SK-N-SH (cell line): Measurements from ENCODE around the gene CHERP. TPM values are rescaled to one million over a fixed set of nuclear protein-coding genes. Genes with fewer than 3 reads are reported as not detected.

Source experiments
- CTCF ChIA-PET: fragments of 300-600, 350-600 bp; formaldehyde crosslinking; extraction: SDS; loops from one replicate; lab custom pipeline; 2021; lab: Yijun Ruan, JAX
- POLR2A ChIA-PET: fragments of 350-600 bp; sonication (Branson Sonifier 250); formaldehyde crosslinking; extraction: SDS; loops from one replicate; lab custom pipeline; 2020; ENCODE audit warnings: antibody characterized with exemption, inconsistent platforms; lab: Yijun Ruan, JAX
- DNase-seq: peaks from one replicate; pipeline ENCODE4 v3.0.0; 2012
- H2AFZ ChIP-seq: fragments of 200-600 bp; sonication (generic); 2 replicates; pipeline ENCODE4 v1.8.1; 2016; ENCODE audit warnings: antibody characterized with exemption, mild to moderate bottlenecking, low read depth
- H3F3A ChIP-seq: fragments of 200-600 bp; sonication (generic); replicated peaks from 2 replicates; pipeline ENCODE3; 2016; ENCODE audit warnings: antibody characterized with exemption, mild to moderate bottlenecking; ENCODE audit not compliant: insufficient read depth
- H3K27ac ChIP-seq, 2 experiments: fragments of 200-500 bp in 1 of 2; fragments of 200-600 bp in 1 of 2; sonication (Bioruptor generic) in 1 of 2; sonication (generic), shearing (Covaris generic) in 1 of 2; 2 replicates each; pipeline versions ENCODE4 v1.5.1 to v1.6.1; 2014 to 2016; ENCODE audit warnings: low read depth in 2 of 2, inconsistent platforms in 1 of 2, low read length in 1 of 2, mild to moderate bottlenecking in 1 of 2, mixed read lengths in 1 of 2
- H3K27me3 ChIP-seq: fragments of 200-600 bp; sonication (generic), shearing (Covaris generic); 2 replicates; pipeline ENCODE4 v1.6.1; 2016; ENCODE audit warnings: mixed run types; ENCODE audit not compliant: insufficient read depth
- H3K36me3 ChIP-seq, 2 experiments: fragments of 200-500 bp in 1 of 2; fragments of 200-600 bp in 1 of 2; sonication (Bioruptor generic) in 1 of 2; sonication (generic) in 1 of 2; replicated peaks in 1 of 2; 2 replicates each; pipeline versions ENCODE3 to v1.5.1; 2014 to 2016; ENCODE audit warnings: low read length in 1 of 2, mild to moderate bottlenecking in 1 of 2; ENCODE audit not compliant: insufficient read depth in 2 of 2, control insufficient read depth in 1 of 2
- H3K4me1 ChIP-seq, 2 experiments: fragments of 200-500 bp in 1 of 2; fragments of 200-600 bp in 1 of 2; sonication (Bioruptor generic) in 1 of 2; sonication (generic), shearing (Covaris generic) in 1 of 2; 2 replicates each; pipeline versions ENCODE4 v1.5.1 to v1.6.1; 2014 to 2016; ENCODE audit warnings: low read depth in 1 of 2, low read length in 1 of 2, mixed run types in 1 of 2; ENCODE audit not compliant: insufficient read depth in 2 of 2, control insufficient read depth in 1 of 2
- H3K4me2 ChIP-seq: fragments of 200-600 bp; sonication (generic), shearing (Covaris generic); 2 replicates; pipeline ENCODE4 v1.6.1; 2017; ENCODE audit warnings: mixed run types
- H3K4me3 ChIP-seq, 2 experiments: fragments of 200-500 bp in 1 of 2; fragments of 200-600 bp in 1 of 2; sonication (Bioruptor generic) in 1 of 2; sonication (generic), shearing (Covaris generic) in 1 of 2; 2 replicates each; pipeline versions ENCODE4 v1.5.1 to v1.8.1; 2014 to 2016; ENCODE audit warnings: low read depth in 2 of 2, inconsistent platforms in 1 of 2, low read length in 1 of 2, mild to moderate bottlenecking in 1 of 2, mixed read lengths in 1 of 2, moderate library complexity in 1 of 2
- H3K79me2 ChIP-seq: fragments of 200-600 bp; sonication (generic); 2 replicates; pipeline ENCODE4 v1.8.1; 2017; ENCODE audit warnings: mild to moderate bottlenecking; ENCODE audit not compliant: insufficient read depth
- H3K9ac ChIP-seq: fragments of 200-600 bp; sonication (generic); 2 replicates; pipeline ENCODE4 v1.6.1; 2017; ENCODE audit warnings: mixed run types
- H3K9me2 ChIP-seq: fragments of 200-600 bp; sonication (generic); 2 replicates; pipeline ENCODE4 v1.6.1; 2017; ENCODE audit warnings: mixed run types
- H3K9me3 ChIP-seq: fragments of 200-600 bp; sonication (generic); 2 replicates; pipeline ENCODE4 v1.6.1; 2017; ENCODE audit warnings: mixed run types, mild to moderate bottlenecking, moderate library complexity
- H4K20me1 ChIP-seq: fragments of 200-600 bp; sonication (generic); 2 replicates; pipeline ENCODE4 v1.6.1; 2017; ENCODE audit warnings: mild to moderate bottlenecking, mixed run types; ENCODE audit not compliant: insufficient read depth
- CTCF ChIP-seq: fragments of 200-600 bp; sonication (generic); IDR thresholded peaks from 2 replicates; pipeline ENCODE4 v1.6.1; 2017; ENCODE audit warnings: antibody characterized with exemption, mild to moderate bottlenecking, moderate library complexity
- ELF1 ChIP-seq: IDR thresholded peaks from 2 replicates; pipeline ENCODE4 v1.4.0; 2012
- EZH2phosphoT487 ChIP-seq: fragments of 200-600 bp; sonication (generic); IDR thresholded peaks from 2 replicates; pipeline ENCODE4 v1.6.1; 2017; ENCODE audit warnings: low read depth, mixed run types, mild to moderate bottlenecking, antibody characterized with exemption, moderate library complexity, borderline replicate concordance
- FOXJ3 ChIP-seq: sonication (generic); formaldehyde crosslinking; IDR thresholded peaks from 2 replicates; pipeline ENCODE4 v1.5.1; 2020; ENCODE audit warnings: mild to moderate bottlenecking, missing genetic modification reagents
- GABPA ChIP-seq: IDR thresholded peaks from 2 replicates; pipeline ENCODE4 v1.4.0; 2012; ENCODE audit warnings: low read depth, mild to moderate bottlenecking
- GATA2 ChIP-seq: sonication (generic); formaldehyde crosslinking; IDR thresholded peaks from 2 replicates; pipeline ENCODE4 v1.5.0; 2020; ENCODE audit warnings: mild to moderate bottlenecking, missing genetic modification reagents
- MEF2A ChIP-seq: IDR thresholded peaks from 2 replicates; pipeline ENCODE4 v1.4.0; 2012; ENCODE audit warnings: low read depth, borderline replicate concordance
- NRF1 ChIP-seq: IDR thresholded peaks from 2 replicates; pipeline ENCODE4 v1.6.1; 2012; ENCODE audit warnings: low read depth, mild to moderate bottlenecking, low read length
- POLR2AphosphoS5 ChIP-seq: IDR thresholded peaks from 2 replicates; pipeline ENCODE4 v1.6.1; 2012; ENCODE audit warnings: low read depth, low read length
- RAD21 ChIP-seq: IDR thresholded peaks from 2 replicates; pipeline ENCODE4 v1.6.1; 2012; ENCODE audit warnings: mild to moderate bottlenecking, low read length
- RCOR1 ChIP-seq: fragments of 150-350 bp; IDR thresholded peaks from 2 replicates; pipeline ENCODE4 v1.6.1; 2017; ENCODE audit warnings: antibody characterized with exemption, low read length
- REST ChIP-seq: IDR thresholded peaks from 2 replicates; pipeline ENCODE4 v1.6.1; 2012; ENCODE audit warnings: mild to moderate bottlenecking, low read depth, low read length, moderate library complexity
- SIN3A ChIP-seq: IDR thresholded peaks from 2 replicates; pipeline ENCODE4 v1.6.1; 2012; ENCODE audit warnings: low read depth, mild to moderate bottlenecking, low read length, moderate library complexity, borderline replicate concordance
- SMC3 ChIP-seq: IDR thresholded peaks from 2 replicates; pipeline ENCODE4 v1.6.1; 2012; ENCODE audit warnings: low read depth, low read length, improper control_type of control experiment
- TAF1 ChIP-seq: IDR thresholded peaks from 2 replicates; pipeline ENCODE4 v1.6.1; 2012; ENCODE audit warnings: low read depth, mild to moderate bottlenecking, low read length, moderate library complexity, borderline replicate concordance
- USF1 ChIP-seq: IDR thresholded peaks from 2 replicates; pipeline ENCODE4 v1.4.0; 2012; ENCODE audit warnings: low read depth, borderline replicate concordance
- WGBS: methylation state at CpG from one replicate; pipeline ENCODE4 v1.1.6; 2017; ENCODE audit warnings: low lambda C conversion rate; 5-methylcytosine and 5-hydroxymethylcytosine counted together
- polyA plus RNA-seq, 3 experiments: library from polyadenylated mRNA; depleted of rRNA; stranded (reverse); fragments of >200 nt; gene quantifications; 2 replicates each; pipeline ENCODE4 v1.2.3, GENCODE V29; 2012

CHERP gene
- polyA plus RNA-seq, 1 of the 3 experiments (the other 2 are of a cell fraction) = 16.8 TPM

GRCh38 chr19:16527971-16528521 is 14.2 kb downstream of the CHERP start:
- Histone ChIP-seq H3K79me2 (peaks cover 9% of the 10 kb centered on the region; the same call in 1 of the 2 replicates), H3K4me3 (no peak overlapping the region), H3K9ac (no peak overlapping the region), H2AFZ (no peak overlapping the region), H3F3A (no peaks in the 10 kb centered on the region), H3K36me3 (peaks cover 25 to 83% of the 10 kb centered on the region in 2 experiments), H3K9me3 (no peaks in the 10 kb centered on the region), H3K4me1 (no peaks in the 10 kb centered on the region), H4K20me1 (no peaks in the 10 kb centered on the region), H3K27ac (no peak overlapping the region), H3K4me2 (no peak overlapping the region), H3K27me3 (no peaks in the 10 kb centered on the region), H3K9me2 (no peaks in the 10 kb centered on the region)
- WGBS = 90% methylated on average over 7 of the region's 12 CpGs
- peak; percentile 61 for DNase-seq
- CTCF ChIA-PET = interaction anchor here (0.6 to 3.5 kb wide), 4 partner anchors 10 to 102 kb away, joined by 3 to 12 read pairs (median 4); no protein-coding TSS in a partner anchor
- TF ChIP-seq SMC3 = 0 out of 2 replicates have a peak, but pooled peaks have one; percentile 17
- TF ChIP-seq RAD21 = peak; percentile 42
- TF ChIP-seq RCOR1 = no peak
- TF ChIP-seq EZH2phosphoT487 = no peak
- peak; percentile 52 for TF ChIP-seq CTCF
- TF ChIP-seq MEF2A = no peak
- no peak for TF ChIP-seq TAF1
- POLR2A ChIA-PET = interaction anchor here (0.6 kb wide), 1 partner anchor 80 kb away, joined by 3 read pairs; no protein-coding TSS in a partner anchor

GRCh38 chr19:16527334-16527935 is 14.8 kb downstream of the CHERP start:
- Histone ChIP-seq H2AFZ (no peak overlapping the region), H3K36me3 (peaks cover 30 to 83% of the 10 kb centered on the region in 2 experiments), H3F3A (no peaks in the 10 kb centered on the region), H3K27ac (no peak overlapping the region; a peak in 1 of 4 replicates), H3K9me3 (no peaks in the 10 kb centered on the region), H3K9ac (no peak overlapping the region), H3K79me2 (peaks cover 9% of the 10 kb centered on the region; the same call in 1 of the 2 replicates), H3K27me3 (no peaks in the 10 kb centered on the region), H4K20me1 (no peaks in the 10 kb centered on the region), H3K4me1 (no peaks in the 10 kb centered on the region), H3K4me2 (no peak overlapping the region), H3K4me3 (no peak overlapping the region), H3K9me2 (no peaks in the 10 kb centered on the region)
- DNase-seq = no peak
- WGBS = 100% methylated on average over 7 of the region's 14 CpGs
- ChIA-PET POLR2A (interaction anchor here (0.6 kb wide), 1 partner anchor 80 kb away, joined by 3 read pairs; no protein-coding TSS in a partner anchor), CTCF (interaction anchor here (0.6 to 3.5 kb wide), 6 partner anchors 10 to 103 kb away, joined by 3 to 12 read pairs (median 4); no protein-coding TSS in a partner anchor)
- TF ChIP-seq ELF1 (no peak), USF1 (no peak), REST (no peak), RAD21 (no peak), SIN3A (no peak), GATA2 (CRISPR knock-in tag) (no peak), SMC3 (no peak), POLR2AphosphoS5 (no peak), GABPA (no peak), NRF1 (no peak), RCOR1 (no peak), FOXJ3 (no peak), EZH2phosphoT487 (no peak)
